ENCODE results near the gene SC5D.

The SC5D gene, protein sequence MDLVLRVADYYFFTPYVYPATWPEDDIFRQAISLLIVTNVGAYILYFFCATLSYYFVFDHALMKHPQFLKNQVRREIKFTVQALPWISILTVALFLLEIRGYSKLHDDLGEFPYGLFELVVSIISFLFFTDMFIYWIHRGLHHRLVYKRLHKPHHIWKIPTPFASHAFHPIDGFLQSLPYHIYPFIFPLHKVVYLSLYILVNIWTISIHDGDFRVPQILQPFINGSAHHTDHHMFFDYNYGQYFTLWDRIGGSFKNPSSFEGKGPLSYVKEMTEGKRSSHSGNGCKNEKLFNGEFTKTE

DNA sequence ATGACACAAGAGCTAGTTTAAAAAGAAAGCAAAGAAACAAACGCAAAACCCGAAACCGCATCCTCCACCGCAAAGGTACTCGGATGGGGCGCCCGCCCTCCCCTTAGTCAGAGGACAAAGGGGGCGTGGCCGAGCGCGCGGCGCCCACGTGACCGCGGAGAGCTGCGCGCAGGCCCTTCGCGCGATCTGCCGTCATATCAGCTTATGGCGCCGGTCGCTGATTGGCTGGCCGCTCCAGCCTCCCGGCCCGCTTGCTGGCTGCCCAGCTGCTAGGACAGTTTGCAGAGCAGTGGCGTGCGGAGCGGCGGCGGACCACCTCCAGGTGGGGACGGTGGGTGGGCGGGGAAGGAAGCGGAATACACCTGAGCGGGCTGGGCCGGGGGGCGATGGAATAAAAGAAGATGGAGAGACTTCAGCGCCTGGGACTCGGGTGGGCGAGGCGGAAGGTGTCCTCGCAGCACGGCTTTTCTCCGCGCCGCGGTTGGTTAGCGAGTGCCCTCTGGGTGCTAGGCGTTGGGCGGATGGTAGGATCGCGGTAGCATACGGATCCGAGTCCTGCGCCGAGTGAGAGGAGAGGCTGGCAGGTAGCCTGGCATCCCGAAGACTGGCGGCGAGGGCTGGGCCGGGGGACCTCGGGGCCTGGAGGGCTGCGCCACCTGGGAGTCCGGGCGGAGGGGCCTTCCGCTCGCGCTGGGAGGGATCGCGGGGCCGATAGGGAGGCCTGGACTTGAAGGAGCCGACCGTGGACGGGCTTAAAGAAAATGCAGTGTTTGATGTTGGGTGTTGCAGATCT lies at the start of gene SC5D:
Gene SC5D (plus strand): TSS at position 277 of the 793 bp plus-strand sequence. CDS start 10,605 bp downstream, outside the sequence.
- in situ Hi-C loops (cut with HindIII; ENCODE audit: low sequenced_read_pairs) = no loop called here

DNA sequence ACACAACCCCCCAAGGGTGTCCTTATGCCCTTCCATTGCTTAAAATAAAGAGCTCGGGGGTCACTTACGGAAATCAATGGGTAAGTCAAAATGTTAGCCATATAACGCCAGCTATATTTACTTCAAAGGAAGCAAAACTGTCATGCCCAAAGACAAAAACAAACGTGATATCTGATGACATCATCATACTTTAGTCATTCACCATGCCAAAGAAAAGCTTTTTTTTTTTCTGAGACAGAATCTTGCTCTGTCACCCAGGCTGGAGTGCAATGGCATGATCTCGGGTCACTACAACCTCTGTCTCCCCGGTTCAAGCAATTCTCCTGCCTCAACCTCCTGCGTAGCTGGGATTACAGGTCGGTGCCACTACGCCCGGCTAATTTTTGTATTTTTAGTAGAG lies 47.7 kb upstream of the SC5D start:
- in situ Hi-C loops (cut with HindIII; ENCODE audit: low sequenced_read_pairs) = no loop called here

DNA sequence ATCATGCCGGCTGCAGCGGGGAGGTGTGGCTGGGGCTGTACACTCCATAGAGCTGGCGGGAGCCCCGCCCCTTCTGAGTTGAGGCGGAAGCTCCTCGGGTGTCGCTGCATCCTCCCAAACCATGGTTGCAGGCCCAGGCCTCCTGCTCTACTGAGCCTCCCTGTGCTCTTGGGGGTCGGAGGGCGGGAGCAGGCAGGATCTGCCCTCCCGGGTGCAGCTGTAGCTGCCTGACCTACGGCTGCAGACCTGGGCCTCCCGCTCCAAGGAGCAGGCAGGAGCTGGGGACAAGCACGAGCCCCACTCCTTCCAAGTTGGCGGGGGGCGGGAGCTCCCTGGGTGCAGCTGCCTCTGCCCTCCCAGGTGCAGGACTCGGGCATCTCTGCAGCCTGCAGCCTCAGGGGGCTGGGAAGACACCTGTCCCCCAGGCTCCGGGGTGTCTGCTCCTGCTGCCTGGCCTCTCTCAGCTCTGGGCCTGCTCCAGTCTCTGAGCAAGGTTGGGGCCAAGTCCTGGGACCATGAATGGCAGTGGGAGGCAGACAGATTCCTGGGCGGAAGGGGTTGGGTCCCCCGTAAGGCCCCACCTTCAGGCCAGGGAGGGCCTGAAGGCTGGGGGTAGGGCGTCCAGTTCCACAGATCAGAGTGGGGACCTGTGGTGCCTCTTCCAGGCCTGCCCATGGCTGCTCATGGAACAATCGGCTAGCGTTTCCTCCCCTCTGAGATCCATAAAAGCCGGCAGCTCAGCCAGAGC lies 46.4 kb upstream of the SC5D start:
- in situ Hi-C loops (cut with HindIII; ENCODE audit: low sequenced_read_pairs) = no loop called here

DNA sequence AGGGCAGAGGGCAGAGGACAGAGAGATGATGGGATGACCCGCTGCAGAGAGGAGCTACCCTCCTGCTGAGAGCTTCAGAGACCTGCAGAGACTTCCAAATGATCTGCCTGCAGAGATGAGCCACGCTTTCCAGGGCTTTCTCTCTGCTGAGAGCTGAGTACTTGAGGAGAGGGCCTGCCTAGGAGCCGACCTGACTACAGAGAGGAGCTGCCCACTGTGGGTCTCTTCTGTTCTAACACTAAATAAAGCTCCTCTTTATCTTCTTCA lies 45.9 kb upstream of the SC5D start:
- in situ Hi-C loops (cut with HindIII; ENCODE audit: low sequenced_read_pairs) = no loop called here

DNA sequence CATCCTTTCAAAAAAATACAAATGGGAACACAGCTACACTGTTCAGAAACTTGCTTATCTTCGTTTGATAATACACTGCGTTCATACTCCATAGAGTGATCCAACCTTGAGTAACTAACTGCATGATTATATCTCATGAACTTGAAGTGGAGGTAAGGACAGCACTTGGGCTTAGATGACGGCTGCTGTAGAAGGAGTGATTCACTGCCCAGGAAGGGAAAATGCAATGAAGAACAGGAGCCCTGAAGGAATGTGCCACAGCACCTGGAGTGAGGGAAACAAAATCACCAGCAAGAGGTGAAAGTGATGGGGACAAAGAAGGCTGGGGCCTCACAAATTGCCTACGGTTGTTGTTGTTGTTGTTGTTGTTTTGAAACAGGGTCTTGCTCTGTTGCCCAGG lies 44.1 kb upstream of the SC5D start:
- in situ Hi-C loops (cut with HindIII; ENCODE audit: low sequenced_read_pairs) = no loop called here

DNA sequence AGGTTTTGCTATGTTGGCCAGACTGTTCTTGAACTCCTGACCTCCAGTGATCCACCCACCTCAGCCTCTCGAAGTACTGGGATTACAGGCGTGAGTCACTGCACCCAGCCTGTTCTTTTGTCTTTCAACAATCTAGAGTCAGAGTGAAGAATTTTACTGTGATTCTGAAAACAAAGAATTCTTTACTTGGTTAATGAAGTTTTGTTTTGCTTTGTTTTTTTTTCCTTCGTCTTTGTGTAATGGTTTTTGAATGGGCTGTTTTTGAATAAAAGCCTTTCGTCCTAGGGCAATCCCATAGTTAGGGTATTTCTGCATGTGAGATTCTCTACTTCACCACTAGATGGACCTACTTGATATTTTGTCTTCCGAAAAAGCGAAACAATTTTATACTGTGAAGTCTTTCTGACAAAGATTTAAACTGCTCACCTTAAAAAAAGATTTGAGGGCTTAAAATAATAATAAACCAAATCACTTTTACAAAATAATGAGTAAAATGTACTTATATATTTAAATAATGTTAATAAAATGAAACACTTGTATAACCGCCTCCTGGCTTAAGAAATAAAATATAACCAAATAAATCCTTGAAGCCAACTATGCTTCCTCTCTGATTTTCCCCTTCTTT lies 43.4 kb upstream of the SC5D start:
- in situ Hi-C loops (cut with HindIII; ENCODE audit: low sequenced_read_pairs) = no loop called here

DNA sequence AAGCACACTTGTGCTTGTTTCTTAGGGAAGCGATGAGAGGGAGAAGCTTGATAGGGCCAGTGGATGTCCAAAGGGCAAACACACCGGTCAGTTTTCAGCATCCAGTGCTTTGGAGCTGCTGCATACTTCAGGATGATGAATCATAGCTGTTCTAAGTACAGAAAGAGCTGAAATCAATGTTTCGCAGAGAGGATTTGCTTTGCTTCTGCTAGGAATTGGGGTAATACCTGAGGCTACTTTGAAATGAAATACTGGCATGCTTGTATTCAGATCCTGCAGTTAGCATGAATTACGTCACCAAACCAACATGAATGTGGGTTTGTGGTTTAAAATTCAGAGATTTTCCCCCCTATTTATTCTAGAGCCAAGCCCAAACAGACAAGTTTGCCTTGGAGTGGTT lies 41.7 kb upstream of the SC5D start:
- in situ Hi-C loops (cut with HindIII; ENCODE audit: low sequenced_read_pairs) = no loop called here

DNA sequence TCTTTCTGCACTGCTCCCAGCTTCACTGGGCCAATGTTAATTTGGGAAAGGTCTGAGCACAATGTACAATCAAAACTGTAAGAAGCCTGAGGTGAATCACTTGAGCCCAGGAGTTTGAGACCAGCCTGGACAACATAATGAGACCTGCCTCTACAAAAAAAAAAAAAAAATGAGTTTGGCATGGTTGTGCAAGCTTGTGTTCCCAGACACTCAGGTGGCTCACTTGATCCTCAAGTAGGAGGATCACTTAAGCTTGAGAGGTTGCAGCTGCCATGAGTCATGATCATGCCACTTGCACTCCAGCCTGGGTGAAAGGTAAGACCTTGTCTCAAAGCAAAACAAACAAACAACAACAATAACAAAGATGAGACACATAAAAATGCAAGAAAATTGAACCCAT lies 38.6 kb upstream of the SC5D start:
- in situ Hi-C loops (cut with HindIII; ENCODE audit: low sequenced_read_pairs) = no loop called here

DNA sequence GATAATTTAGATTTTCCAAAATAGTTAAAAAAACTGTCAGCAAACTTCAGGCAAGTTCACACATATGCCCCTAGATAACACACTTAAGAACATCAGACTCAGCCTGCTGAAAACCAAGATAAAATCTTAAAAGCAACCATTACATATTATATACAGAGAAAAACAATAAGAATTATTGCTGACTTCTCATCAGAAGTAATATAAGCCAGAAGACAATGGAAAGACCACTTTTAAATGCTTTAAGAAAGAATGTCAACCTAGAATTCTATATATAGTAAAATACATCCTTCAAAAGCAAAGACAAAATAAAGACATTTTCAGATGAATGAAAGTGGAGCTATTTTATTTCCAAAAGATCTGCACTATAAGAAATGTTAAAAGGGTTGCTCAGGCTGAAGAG lies 37.8 kb upstream of the SC5D start:
- in situ Hi-C loops (cut with HindIII; ENCODE audit: low sequenced_read_pairs) = no loop called here

DNA sequence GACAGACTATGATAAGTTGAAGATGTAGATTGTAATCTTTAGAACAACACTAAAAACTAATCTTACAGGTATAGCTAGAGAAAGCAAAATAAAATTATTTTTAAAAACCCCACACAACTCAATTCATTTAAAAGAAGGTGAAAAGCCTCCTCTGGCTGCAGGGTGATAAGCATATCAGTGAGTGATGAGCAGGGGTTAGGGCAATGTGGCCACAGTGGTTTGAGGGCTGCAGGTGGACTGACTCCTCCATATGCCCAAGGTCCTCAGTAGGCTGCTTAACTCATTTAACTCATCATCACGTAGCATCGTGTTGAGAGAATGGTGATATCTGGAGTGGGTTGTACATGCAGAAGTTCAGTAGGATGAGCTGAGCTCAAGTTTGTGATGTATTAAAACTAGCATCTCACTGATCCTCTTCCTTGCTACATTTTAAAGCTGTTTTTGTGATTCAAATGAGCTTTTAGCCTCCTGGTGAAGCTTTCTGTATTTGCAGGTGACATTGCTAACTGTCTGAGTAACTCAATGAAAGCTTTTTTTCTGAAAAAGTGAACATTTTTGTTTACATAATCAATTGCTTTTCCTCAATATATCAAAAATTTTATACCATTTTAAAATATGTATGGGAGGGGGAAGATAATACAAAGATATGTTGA lies 37.0 kb upstream of the SC5D start:
- in situ Hi-C loops (cut with HindIII; ENCODE audit: low sequenced_read_pairs) = no loop called here

DNA sequence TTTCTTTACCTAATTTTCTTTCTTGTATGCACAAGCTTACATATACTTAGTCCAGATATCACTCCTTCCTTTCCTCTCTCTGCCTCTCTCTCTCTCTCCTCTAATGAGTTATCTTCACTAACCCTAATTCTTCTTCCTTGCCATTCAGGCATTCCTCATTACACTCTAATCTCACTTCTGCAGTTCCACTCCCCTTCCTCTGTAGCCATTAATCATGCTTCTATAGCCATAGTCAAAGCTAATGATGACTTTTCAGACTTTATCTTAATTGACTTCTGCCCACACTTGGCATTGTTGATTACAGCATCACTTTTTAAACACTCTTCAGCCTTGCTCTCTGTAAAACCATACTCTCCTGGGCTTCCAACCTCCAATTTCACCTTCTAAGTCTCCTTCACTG lies 35.3 kb upstream of the SC5D start:
- in situ Hi-C loops (cut with HindIII; ENCODE audit: low sequenced_read_pairs) = no loop called here

DNA sequence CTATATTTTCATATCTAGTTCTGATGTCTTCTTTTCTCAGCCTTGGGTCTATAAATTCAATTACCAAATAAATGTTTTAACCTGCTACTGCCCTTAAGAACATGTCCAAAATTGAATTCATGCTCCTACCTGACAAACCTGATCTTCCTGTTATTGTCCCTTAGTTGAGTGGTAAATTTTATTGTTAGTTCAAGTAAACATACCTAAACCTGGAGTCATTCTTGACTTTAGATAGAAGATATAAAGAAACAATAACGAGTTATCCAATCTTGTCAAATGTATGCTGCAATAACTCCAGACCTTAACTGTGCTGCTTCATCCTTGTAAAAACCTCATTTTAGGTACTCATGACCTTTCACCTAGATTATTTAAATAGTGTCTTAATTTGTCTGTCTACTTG lies 34.6 kb upstream of the SC5D start:
- in situ Hi-C loops (cut with HindIII; ENCODE audit: low sequenced_read_pairs) = no loop called here

DNA sequence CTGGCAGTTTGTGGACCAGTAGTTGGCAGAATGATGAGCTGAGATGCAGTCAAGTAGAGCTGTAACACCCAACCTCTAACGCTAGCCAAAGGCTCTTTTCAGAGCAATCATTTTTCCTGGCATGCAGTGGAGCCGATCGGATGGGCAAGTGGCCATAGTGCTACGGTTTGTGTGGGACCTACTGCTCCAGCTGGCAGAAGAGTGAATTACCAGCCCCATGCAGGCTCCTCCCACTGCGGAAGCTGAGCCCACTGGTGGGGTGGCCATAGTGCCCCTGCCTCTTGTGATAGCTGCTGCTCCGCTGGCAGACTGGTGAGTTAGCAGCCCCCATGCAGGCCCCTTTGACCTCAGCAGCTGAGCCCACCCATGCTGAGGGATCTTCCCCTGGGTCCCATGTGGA lies 27.0 kb upstream of the SC5D start:
- in situ Hi-C loops (cut with HindIII; ENCODE audit: low sequenced_read_pairs) = no loop called here

DNA sequence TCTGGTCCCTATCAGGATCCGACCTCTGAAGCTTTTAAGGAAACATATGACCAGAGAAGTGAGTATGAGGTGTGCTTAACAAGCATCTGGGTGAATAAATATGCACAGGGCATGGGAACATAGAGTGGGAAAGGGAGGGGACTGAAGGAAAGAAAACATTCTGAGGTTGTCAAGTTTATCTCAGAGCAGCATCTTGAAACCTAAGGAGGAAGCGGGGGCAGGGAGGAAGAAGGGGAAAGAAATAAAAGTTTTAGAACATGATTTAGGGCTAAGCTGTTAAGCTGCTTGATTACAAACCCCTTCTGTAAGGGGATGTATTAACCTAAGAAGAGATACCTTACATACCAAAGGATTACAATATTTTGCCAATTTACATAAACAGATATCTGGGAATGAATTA lies 24.0 kb upstream of the SC5D start:
- in situ Hi-C loops (cut with HindIII; ENCODE audit: low sequenced_read_pairs) = no loop called here

DNA sequence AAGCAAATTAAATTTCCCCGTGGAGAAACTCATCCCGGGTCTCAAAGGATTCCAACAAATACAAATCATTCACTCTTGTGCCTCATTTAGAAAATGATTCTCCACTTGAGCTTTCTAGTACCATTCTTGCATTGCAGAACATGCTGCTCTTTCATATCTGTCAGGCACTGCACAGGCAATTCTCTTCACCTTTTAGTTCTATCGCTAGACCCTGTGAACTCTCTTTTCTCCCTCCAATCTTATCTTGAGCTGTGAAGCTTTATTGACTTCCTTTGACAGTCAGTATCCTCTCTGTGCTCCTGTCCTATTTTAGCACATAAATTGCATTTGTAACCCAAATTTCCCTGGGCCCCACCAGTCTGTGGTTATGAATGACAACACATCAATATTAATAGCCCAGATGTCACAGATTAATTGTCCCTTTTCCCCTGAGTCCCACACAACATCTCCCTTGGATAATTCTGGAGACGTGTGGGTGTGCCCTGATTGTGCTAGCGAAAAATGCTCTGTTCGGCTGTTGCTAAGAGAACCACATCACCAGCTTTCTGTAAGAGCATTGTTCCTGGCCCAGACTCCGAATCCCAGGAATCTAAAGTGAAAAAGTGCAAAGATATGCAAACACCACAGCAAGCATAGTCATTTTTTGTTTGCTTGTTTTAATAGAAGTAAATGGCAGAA lies 22.4 kb upstream of the SC5D start:
- in situ Hi-C loops (cut with HindIII; ENCODE audit: low sequenced_read_pairs) = no loop called here

DNA sequence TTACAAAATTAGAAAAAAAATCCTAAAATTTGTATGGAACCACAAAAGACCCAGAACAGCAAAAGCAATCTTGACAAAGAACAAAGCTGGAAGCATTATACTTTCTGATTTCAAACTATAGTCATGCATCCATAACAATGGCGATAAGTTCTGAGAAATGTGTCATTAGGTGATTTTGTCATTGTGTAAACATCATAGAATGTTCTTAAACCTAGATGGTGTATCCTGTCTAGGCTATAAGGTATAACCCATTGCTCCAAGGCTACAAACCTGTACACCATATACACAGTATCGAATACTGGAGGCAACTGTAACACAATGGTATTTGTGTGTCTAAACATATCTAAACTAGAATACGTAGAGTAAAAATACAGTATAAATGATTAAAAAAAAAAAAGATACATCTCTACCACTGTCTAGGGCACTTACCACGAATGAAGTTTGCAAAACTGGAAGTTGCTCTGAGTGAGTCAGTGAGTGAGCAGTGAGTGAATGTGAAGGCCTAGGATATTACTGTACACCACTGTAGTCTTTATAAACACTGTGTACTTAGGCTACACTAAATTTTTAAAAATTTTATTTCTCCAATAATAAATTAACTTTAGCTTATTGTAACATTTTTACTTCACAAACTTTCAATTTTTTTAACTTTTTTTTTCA lies 18.1 kb upstream of the SC5D start:
- in situ Hi-C loops (cut with HindIII; ENCODE audit: low sequenced_read_pairs) = no loop called here

DNA sequence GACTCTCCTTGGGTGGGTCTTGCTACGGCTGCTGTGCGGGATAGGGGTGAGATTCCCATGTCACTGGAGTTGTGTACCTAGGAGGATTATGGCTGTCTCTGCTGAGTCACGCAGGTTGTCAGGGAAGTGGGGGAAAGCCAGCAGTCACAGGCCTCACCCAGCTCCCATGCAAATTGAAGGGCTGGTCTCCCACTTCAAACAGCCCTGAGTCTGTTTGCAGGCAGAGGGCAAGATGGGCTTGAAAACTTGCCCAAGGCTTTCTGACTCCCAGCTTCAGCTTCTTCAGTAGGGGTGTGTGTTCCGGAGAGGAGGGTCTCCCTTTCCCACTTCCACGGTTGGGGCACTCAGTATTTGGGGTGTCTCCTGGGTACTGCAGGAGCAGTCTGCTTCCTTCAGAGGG lies 10.9 kb upstream of the SC5D start:
- in situ Hi-C loops (cut with HindIII; ENCODE audit: low sequenced_read_pairs) = no loop called here

DNA sequence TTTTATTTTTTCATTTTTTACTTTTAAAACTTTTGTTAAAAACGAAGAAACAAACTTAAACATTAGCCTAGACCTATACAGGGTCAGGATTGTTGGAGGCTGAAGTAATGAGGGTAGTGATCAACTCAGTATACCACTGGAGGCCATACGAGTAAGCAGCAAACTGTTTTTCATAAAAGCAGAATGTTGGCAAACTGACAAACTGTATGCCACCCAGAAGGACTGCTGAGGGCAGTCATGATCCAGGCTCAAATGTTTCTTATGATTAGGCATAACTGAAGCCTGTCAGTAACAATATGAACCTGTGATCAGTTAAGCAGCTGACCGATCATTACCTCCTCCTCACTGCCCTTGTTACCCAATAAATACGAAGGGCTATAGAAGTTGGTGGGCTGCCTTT lies 10.2 kb upstream of the SC5D start:
- in situ Hi-C loops (cut with HindIII; ENCODE audit: low sequenced_read_pairs) = no loop called here

DNA sequence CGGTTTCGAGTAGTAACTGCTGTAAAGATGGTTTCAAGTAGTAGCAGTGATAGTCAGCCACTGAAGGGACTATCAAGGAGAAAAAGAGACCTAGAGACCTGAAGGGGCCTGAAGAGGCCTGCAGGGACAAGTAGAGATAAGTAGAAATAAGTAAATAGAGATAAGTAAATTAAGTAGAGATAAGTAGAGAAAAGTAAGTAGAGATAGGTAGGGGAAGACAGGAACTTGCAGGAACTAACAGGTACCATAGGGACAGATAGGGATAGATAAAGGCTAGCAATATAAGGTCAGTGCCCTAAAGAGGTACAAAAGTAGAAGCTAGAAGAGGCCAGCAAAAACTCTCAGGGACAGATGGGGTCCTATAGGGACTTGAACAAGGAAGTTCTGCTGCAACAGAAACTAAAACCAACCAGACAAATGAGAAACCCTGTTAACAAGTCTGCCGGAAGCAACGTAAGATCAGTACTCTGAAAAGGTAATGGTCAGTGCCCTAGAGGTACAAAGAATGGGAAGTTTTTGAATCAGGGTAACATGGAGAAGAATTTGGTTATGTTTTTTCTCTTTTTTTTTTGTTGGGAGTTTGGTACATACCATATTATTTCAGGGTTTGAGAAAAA lies 9.6 kb upstream of the SC5D start:
- in situ Hi-C loops (cut with HindIII; ENCODE audit: low sequenced_read_pairs) = no loop called here

DNA sequence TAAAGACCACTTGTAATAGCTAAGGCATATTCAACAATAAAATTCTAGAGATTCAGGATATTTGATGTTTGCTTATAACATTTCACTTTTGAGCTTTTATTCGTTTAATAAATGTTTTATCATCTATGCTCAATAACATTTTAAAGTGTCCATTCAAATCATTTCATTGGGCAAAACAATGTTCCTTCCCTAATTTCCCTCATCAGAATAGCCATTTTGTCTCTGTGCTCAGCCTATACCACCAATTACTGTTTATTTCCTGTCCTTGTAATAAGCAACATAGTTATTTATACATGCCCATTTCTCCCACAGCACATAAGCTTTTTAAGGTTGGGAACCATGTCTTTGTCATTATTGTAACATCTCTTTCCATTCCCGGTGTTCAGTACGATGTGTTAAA lies 1.3 kb upstream of the SC5D start:
- in situ Hi-C loops (cut with HindIII; ENCODE audit: low sequenced_read_pairs) = no loop called here
